ENCODE data around the gene PRDX6. TPM values are rescaled to one million over a fixed set of nuclear protein-coding genes. Genes with fewer than 3 reads are reported as not detected.

PRDX6 gene
- total RNA-seq, 1 experiment from 2014 or later = 376 TPM

GRCh38 chr1:173527151-173527826, 50.2 kb downstream of the PRDX6 start:
- Histone ChIP-seq H3K36me3 (ENCODE audit: low read depth) (no peaks in the 10 kb centered on the region), H3F3A (ENCODE audit: insufficient read depth, low read depth) (no peaks in the 10 kb centered on the region), H3K4me3 (no peak overlapping the region), H3K27ac (no peak overlapping the region), H3K9me3 (ENCODE audit: insufficient read depth, low read depth) (no peaks in the 10 kb centered on the region), H3K4me2 (0 out of 2 replicates have a peak overlapping the region, but pooled peaks have one; percentile 15), H3K4me1 (replicated peaks; ENCODE audit: insufficient read depth) (peaks cover 6% of the 10 kb centered on the region), H3K9me2 (ENCODE audit: insufficient read depth) (no peaks in the 10 kb centered on the region), H4K20me1 (ENCODE audit: insufficient read depth) (no peaks in the 10 kb centered on the region; the same call in 1 of the 2 replicates), H3K27me3 (ENCODE audit: insufficient read depth, low read depth) (no peaks in the 10 kb centered on the region), H2AFZ (no peak overlapping the region), H3K79me2 (ENCODE audit: low read depth) (no peaks in the 10 kb centered on the region)
- peak; percentile 16 to 78 for DNase-seq
- POLR2A ChIA-PET (ENCODE audit: unreplicated experiment) = interaction anchor here (0.5 kb wide), 1 partner anchor 63 kb away, joined by 4 read pairs; no protein-coding TSS in a partner anchor
- CTCF ChIA-PET = no interaction called here
- no peak for TF ChIP-seq EZH2 (IDR thresholded peaks at IDR 0.05; ENCODE audit: low read depth)
- TF ChIP-seq CTCF (conservative IDR thresholded peaks at IDR 0.05) = no peak
- intact Hi-C loops (cut with micrococcal nuclease; ENCODE audit: unreplicated experiment) = no loop called here
- BruUV-seq (replicated peaks) = no TSS peak

- H3F3A ChIP-seq (ENCODE audit: insufficient read depth, low read depth) = no peaks in the 10 kb centered on the region
- no peaks in the 10 kb centered on the region for H3K27me3 ChIP-seq (ENCODE audit: insufficient read depth, low read depth)
- H4K20me1 ChIP-seq (ENCODE audit: insufficient read depth) = no peaks in the 10 kb centered on the region; the same call in 1 of the 2 replicates
- BruUV-seq (replicated peaks) = no TSS peak
- peaks cover 6% of the 10 kb centered on the region for H3K4me1 ChIP-seq (replicated peaks; ENCODE audit: insufficient read depth)
- H3K4me3 ChIP-seq = no peak overlapping the region
- TF ChIP-seq EZH2 (IDR thresholded peaks at IDR 0.05; ENCODE audit: low read depth) = no peak
- TF ChIP-seq CTCF (conservative IDR thresholded peaks at IDR 0.05) = no peak
- ChIA-PET CTCF (no interaction called here), POLR2A (ENCODE audit: unreplicated experiment) (no interaction called here)
- no peaks in the 10 kb centered on the region for H3K79me2 ChIP-seq (ENCODE audit: low read depth)
- H3K36me3 ChIP-seq (ENCODE audit: low read depth) = no peaks in the 10 kb centered on the region
- H3K9me2 ChIP-seq (ENCODE audit: insufficient read depth) = no peaks in the 10 kb centered on the region
- no peaks in the 10 kb centered on the region for H3K9me3 ChIP-seq (ENCODE audit: insufficient read depth, low read depth)
- intact Hi-C loops (cut with micrococcal nuclease; ENCODE audit: unreplicated experiment) = no loop called here
- no peak overlapping the region for H3K4me2 ChIP-seq
- H2AFZ ChIP-seq = no peak overlapping the region
- no peak overlapping the region for H3K27ac ChIP-seq
- no peak for DNase-seq
These were observed 52.0 kb downstream of the PRDX6 start for GRCh38 chr1:173529106-173529505.

- Histone ChIP-seq H2AFZ (no peak overlapping the region; the same call in 1 of the 2 replicates), H3K79me2 (ENCODE audit: low read depth) (no peaks in the 10 kb centered on the region), H3K9me2 (ENCODE audit: insufficient read depth) (no peaks in the 10 kb centered on the region), H3K4me1 (replicated peaks; ENCODE audit: insufficient read depth) (peaks cover 6% of the 10 kb centered on the region), H3K9me3 (ENCODE audit: insufficient read depth, low read depth) (no peaks in the 10 kb centered on the region), H4K20me1 (ENCODE audit: insufficient read depth) (no peaks in the 10 kb centered on the region; the same call in 1 of the 2 replicates), H3F3A (ENCODE audit: insufficient read depth, low read depth) (no peaks in the 10 kb centered on the region), H3K27ac (no peak overlapping the region), H3K4me2 (no peak overlapping the region), H3K4me3 (no peak overlapping the region), H3K36me3 (ENCODE audit: low read depth) (no peaks in the 10 kb centered on the region), H3K27me3 (ENCODE audit: insufficient read depth, low read depth) (no peaks in the 10 kb centered on the region)
- TF ChIP-seq CTCF (conservative IDR thresholded peaks at IDR 0.05) (no peak), EZH2 (IDR thresholded peaks at IDR 0.05; ENCODE audit: low read depth) (no peak)
- no TSS peak for BruUV-seq (replicated peaks)
- ChIA-PET POLR2A (ENCODE audit: unreplicated experiment) (no interaction called here), CTCF (no interaction called here)
- no peak for DNase-seq
- intact Hi-C loops (cut with micrococcal nuclease; ENCODE audit: unreplicated experiment) = no loop called here
These were observed 53.9 kb downstream of the PRDX6 start for GRCh38 chr1:173530795-173531693.

Data from PC-9 (cell line).